Measurements from ENCODE around the gene TPO.
"Not testable (repeated sequence)": the region's sequence is repeated elsewhere in the genome, so short reads cannot be mapped to it uniquely, and the experiment has no call there.

- not testable (repeated sequence) for TF ChIP-seq CTCF, POLR2A (IDR thresholded peaks at IDR 0.05)
These were observed 1.6 kb downstream of the TPO start for GRCh38 chr2:1414901-1415300.

Measured in Peyer's patch (tissue), 4 donors.